Fibroblast of skin of left biceps (primary cell): ENCODE results near the gene GHITM.
"Not testable (repeated sequence)": the region's sequence is repeated elsewhere in the genome, so short reads cannot be mapped to it uniquely, and the experiment has no call there.

Experiments used
- DNase-seq, 2 experiments: peaks; one replicate each; pipeline ENCODE4 v3.0.0-alpha.2; 2013; ENCODE audit warnings: low read depth in 2 of 2

Gene GHITM

GRCh38 chr10:84139126-84140035 is at the start of gene GHITM:
TSS of gene GHITM (plus strand) at chr10:84139509. CDS start at chr10:84141501, 1,992 bp downstream.
- DNase-seq = peak; percentile 97

GRCh38 chr10:84095811-84096497 is 43.4 kb upstream of the GHITM start:
- DNase-seq = peak in 1 of 2 experiments; percentile 10

- peak in 1 of 2 experiments; percentile 1 for DNase-seq
These were observed 41.4 kb upstream of the GHITM start for GRCh38 chr10:84097787-84098353.

GRCh38 chr10:84098667-84099066 is 40.6 kb upstream of the GHITM start:
- no peak for DNase-seq

GRCh38 chr10:84101042-84101441 is 38.3 kb upstream of the GHITM start:
- no peak for DNase-seq

GRCh38 chr10:84108797-84109196 is 30.5 kb upstream of the GHITM start:
- DNase-seq = no peak

- DNase-seq = not testable (repeated sequence)
These were observed 29.5 kb upstream of the GHITM start for GRCh38 chr10:84109772-84110171.

GRCh38 chr10:84113468-84113867 is 25.8 kb upstream of the GHITM start:
- DNase-seq = not testable (repeated sequence)

- no peak for DNase-seq
These were observed 25.1 kb upstream of the GHITM start for GRCh38 chr10:84114088-84114667.

- DNase-seq = not testable (repeated sequence)
These were observed 22.1 kb upstream of the GHITM start for GRCh38 chr10:84117204-84117603.

- no peak for DNase-seq
These were observed 21.5 kb upstream of the GHITM start for GRCh38 chr10:84117686-84118394.

GRCh38 chr10:84118395-84119006 is 20.8 kb upstream of the GHITM start:
- no peak for DNase-seq

GRCh38 chr10:84123362-84123761 is 15.9 kb upstream of the GHITM start:
- DNase-seq = no peak

- not testable (repeated sequence) for DNase-seq
These were observed 13.2 kb upstream of the GHITM start for GRCh38 chr10:84125910-84126784.

GRCh38 chr10:84126785-84127167 is 12.5 kb upstream of the GHITM start:
- DNase-seq = no peak

GRCh38 chr10:84135836-84136235 is 3.5 kb upstream of the GHITM start:
- no peak for DNase-seq

- DNase-seq = no peak
These were observed 1.5 kb upstream of the GHITM start for GRCh38 chr10:84137811-84138210.

- no peak for DNase-seq
These were observed 707 bp upstream of the GHITM start for GRCh38 chr10:84138478-84139125.

GRCh38 chr10:84140036-84140379 is 699 bp downstream of the GHITM start:
- DNase-seq = no peak

GRCh38 chr10:84147347-84147746 is 8.0 kb downstream of the GHITM start:
- no peak for DNase-seq
